Measurements from ENCODE around the gene RETREG2.

GRCh38 chr2:219158025-219158424 lies 20.1 kb upstream of the RETREG2 start:
- TF ChIP-seq YY1 (IDR thresholded peaks at IDR 0.05; ENCODE audit: insufficient read depth, insufficient read length) (no peak), SUZ12 (IDR thresholded peaks at IDR 0.05; ENCODE audit: extremely low read depth, insufficient read depth, insufficient read length) (no peak)

Data from NT2/D1 (cell line).